HL-60 (cell line): ENCODE measurements around the gene TLE2.

Experiments
- CTCF ChIP-seq: IDR thresholded peaks from one replicate; pipeline ENCODE4 v1.5.1; 2011; ENCODE audit warnings: low read length, control low read depth, inconsistent platforms; ENCODE audit not compliant: insufficient read depth
- GABPA ChIP-seq: IDR thresholded peaks from 2 replicates; pipeline ENCODE4 v1.6.1; 2012; ENCODE audit warnings: low read depth
- POLR2AphosphoS5 ChIP-seq: IDR thresholded peaks from 2 replicates; pipeline ENCODE4 v1.6.1; 2012; ENCODE audit warnings: low read depth
- REST ChIP-seq: IDR thresholded peaks from 2 replicates; pipeline ENCODE4 v1.6.1; 2012; ENCODE audit warnings: low read depth; ENCODE audit not compliant: insufficient replicate concordance
- SPI1 ChIP-seq: IDR thresholded peaks from 2 replicates; pipeline ENCODE4 v1.6.1; 2012; ENCODE audit warnings: low read depth, mild to moderate bottlenecking, borderline replicate concordance

- no peak for TF ChIP-seq CTCF
- no peak for TF ChIP-seq POLR2AphosphoS5
- no peak for TF ChIP-seq REST
- no peak for TF ChIP-seq SPI1
- TF ChIP-seq GABPA: no peak
Observed at GRCh38 chr19:2967972-2968371, 61.1 kb downstream of the TLE2 start.
